Hypothalamus (tissue), 51 donors: Measurements from ENCODE around the gene ENOX1.

Experiments
- DNase-seq, 51 donors: peaks; one replicate each; lab custom pipeline; 2025; lab: John Stamatoyannopoulos, UW

ENOX1 gene

GRCh38 chr13:43682701-43683100 is 104.1 kb downstream of the ENOX1 start:
- no peak for DNase-seq

DNA sequence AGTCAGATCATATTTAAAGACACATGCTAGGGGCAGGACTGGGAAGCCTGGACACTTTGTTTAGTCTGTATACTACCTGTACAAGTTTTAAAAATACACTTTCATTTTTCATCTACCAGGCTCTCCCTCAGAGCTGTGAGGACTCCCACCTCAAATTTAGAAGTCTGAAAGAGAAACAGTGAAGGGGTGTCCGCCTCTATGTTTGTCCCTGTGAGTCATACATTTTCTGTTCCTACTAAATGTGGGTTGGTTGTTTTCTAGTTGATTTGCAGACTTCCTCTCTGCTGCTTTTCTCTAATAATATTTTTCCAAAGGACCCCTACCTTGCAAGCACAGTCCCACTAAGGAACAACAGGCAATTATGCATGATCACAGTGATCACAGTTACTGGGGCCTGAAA is 110.5 kb downstream of the ENOX1 start:
- no peak for DNase-seq

- no peak for DNase-seq
Measured at GRCh38 chr13:43675577-43675976, 111.2 kb downstream of the ENOX1 start.

GRCh38 chr13:43669964-43670363 is 116.8 kb downstream of the ENOX1 start:
- no peak for DNase-seq

GRCh38 chr13:43669101-43669500 is 117.7 kb downstream of the ENOX1 start:
- no peak for DNase-seq

GRCh38 chr13:43666403-43666802 is 120.4 kb downstream of the ENOX1 start:
- no peak for DNase-seq

DNA sequence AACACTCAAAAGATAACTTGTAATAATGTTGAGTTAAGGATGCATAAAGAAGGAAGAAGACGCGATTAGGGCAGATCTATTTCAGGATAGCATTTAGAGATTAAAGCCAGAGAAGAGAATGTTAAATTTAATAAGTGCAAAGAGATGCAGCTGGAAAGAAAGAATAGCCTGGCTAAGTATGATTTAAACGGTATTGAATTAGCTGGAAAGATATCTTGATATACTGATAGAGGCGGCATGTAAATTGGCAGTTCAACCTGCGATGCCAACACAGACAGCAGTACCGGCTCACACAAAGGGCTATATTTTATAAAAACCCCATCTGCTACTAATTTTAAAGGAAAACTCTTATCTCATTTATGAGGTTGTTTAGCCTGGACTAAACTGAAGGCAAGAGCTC is 121.4 kb downstream of the ENOX1 start:
- no peak for DNase-seq

- DNase-seq = peak in 4 of 51 donors; percentile 0 to 20 (median 8)
Measured at GRCh38 chr13:43664700-43665191, 122.0 kb downstream of the ENOX1 start.

DNA sequence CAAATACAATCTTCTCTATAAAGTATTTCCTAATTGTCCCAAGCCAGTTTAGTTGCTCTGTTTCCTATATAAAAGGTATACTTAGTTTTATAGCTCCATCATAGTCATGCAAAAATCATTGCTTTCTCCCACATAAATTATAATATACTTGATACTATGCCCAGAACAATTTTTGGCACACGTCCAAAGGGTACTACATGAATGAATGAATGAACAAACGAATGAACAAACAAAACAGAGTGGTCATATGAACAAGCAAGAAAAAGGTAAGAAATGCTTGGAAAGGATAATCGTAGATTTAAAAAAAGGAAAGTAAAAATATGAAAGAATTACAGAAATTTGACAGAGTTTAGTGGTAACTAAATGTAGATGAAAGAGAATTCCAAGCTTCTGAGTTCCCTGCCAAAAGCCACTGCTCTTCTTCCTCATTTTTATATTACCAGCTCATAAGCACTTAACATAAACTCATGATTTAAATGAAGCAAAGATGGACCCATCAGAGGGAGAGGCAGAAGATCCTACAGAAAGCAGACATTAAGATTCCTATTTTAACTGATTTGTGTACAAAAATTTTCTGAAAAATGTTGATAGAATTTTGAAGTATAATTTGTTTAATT is 123.2 kb downstream of the ENOX1 start:
- no peak for DNase-seq

DNA sequence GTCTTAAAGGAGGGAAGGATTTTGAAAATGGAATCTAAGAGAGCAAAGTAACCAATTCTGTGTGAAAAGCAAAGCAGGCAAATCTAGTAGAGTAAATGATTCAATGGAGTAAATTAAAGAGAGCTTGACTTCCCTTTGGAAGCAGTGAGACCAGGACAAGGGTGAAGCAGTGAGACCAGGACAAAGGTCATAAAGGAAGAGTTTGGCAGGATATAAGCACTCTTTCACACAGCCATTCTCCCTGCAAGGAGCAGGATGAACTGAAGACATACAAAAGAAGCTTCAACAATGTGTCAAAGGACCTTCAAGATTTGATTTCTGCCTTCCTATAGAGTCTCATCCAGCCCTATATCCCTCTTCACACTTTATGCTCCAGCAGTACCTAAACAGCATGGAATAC is 123.8 kb downstream of the ENOX1 start:
- no peak for DNase-seq

- no peak for DNase-seq
Measured at GRCh38 chr13:43661161-43661830, 125.5 kb downstream of the ENOX1 start.

GRCh38 chr13:43657485-43657884 is 129.3 kb downstream of the ENOX1 start:
- no peak for DNase-seq

DNA sequence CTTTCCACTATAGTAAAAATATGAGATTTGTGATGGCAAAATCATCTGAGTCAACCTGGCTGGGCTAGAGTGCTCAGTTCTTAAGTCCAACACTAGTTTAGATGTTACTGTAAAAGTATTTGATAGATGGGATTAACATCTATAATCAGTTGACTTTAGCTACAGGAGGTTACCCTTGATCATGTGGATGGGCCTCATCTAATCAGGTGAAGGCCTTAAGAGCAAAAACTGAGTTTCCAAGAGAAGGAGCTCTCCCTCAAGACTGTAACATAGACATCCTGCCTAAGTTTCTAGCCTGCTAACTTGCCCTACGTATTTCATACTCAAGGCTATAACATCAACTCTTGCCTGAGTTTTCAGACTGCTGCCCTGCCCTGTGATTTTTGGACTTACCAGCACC is 132.8 kb downstream of the ENOX1 start:
- no peak for DNase-seq

- DNase-seq = no peak
Measured at GRCh38 chr13:43653395-43653794, 133.4 kb downstream of the ENOX1 start.

GRCh38 chr13:43652760-43653159 is 134.0 kb downstream of the ENOX1 start:
- no peak for DNase-seq

DNA sequence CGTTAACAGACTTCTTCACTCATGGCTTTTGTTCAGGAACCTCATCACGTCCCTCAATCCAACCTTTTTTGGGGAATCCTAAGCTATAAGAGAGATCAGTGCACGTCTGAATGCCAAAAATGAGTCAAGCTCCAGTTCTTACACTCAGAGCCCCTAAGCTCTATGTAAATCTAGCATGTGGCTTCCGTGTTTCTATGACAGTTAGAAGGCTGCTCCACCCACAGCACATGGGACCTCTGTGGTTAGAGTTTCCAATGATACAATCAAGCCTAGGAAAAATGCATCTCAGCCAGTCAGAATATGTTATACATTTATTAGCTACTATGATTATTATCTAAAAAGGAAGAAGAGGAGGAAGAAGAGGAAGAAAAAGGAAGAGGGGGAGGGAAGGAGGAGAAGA is 135.9 kb downstream of the ENOX1 start:
- DNase-seq = no peak

- no peak for DNase-seq
Measured at GRCh38 chr13:43648733-43649132, 138.0 kb downstream of the ENOX1 start.

DNA sequence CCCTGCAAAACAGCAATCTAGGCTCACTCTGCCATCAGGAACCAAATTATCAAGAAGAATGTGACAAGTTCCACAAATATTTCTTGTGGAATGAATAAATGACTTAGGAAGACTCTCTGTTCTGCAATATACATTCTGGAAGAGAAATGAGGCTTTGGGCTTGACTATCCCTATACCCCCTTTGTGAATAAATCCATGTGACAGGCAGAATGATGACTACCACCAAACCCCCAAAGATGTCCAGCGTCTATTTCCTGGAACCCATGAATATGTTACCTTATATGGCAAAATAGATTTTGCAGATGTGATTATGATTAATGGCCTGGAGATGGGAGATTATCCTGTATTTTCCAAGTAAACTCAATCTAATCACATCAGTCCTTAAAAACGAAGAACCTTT is 139.3 kb downstream of the ENOX1 start:
- DNase-seq = no peak

DNA sequence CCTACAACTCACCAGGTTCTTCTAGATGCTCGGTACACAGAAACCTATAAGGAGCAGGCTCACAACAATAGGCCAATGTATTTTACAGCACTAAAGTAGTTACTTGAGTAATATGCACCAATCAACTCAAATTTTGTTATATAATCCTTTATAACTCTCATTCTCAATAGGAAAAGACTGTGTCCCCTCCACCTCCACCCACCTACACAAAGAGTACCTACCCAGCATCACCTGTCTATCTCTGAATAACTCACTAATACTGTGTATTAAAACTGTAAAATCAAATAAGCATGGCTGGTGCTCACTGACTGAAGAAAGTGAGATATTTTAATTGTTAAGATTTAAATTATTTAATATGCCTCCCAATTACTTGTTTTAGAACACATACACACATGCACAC is 146.3 kb downstream of the ENOX1 start:
- no peak for DNase-seq

DNA sequence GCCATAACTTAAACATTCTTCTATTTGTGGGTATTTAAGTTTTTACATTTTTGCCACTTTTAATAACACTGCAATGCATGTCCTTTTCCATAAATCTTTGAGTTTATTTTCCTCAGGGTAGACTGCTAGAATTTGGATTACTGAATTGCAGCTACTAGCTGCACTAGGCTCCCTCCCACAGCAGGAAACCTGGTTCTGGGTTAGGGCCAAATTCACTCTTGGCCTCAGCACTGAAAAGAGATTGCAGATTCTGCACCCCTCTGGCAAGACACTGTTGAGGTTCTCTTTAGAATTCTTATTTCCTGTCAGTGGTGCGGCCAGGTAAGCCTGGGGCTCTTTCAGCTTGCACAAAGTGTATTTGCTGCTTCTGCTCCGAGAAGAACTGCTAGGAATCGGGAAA is 155.7 kb downstream of the ENOX1 start:
- DNase-seq = no peak

DNA sequence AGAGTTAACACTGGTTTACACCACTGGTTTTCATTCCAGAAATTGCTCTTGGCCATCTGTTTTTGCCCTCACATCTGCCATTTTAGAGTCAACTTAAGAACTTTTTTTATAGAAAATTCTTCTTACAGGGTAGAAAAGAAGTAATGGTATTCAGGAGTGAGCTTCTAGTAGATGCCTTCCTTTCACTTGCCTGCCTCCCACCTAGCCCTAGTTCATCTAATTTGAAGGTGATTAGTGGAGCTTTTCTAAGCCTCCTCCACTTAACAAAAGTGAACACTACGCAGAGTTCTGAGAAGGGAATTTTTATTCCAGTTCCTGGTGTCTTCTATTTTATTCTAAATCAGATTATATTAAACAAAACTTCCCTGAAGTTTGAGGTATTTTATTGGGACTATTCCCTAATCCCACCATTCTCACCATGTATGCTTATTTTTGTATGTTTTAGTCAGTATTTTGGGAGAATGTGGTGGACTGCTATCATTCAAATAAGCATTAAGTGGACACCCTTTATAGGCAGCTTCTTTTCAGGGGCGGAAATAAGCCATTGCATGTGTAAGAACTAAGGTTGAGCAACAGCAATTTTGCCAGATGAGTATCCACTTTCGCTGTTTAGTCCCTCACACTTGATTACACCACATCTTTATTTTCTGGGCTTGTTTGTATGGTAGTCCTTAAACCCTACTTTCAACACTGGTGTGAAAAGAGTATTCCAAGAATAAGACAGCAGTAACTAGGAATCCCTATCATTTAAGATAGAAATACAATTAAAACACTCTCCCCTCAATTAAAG is 156.9 kb downstream of the ENOX1 start:
- DNase-seq = no peak

DNA sequence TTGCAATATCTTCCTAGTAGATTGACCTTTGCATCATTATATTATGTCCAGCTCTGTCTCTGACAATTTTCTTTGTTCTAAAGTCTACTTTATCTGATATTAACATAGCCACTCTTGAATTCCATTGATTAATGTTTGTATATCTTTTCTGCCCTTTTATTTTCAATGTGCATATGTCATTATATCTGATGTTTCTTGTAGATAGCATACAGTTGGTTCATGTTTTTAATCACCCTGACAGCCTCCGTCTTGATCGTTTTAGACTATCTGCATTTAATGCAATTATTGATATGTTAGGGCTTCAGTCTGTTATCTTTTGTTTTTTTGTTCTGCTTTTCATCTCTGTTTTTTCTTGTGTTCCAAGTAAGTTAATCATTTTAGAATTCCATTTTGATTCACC is 159.8 kb downstream of the ENOX1 start:
- no peak for DNase-seq
